GM18861 (cell line): ENCODE measurements around the gene MX2.

ENCODE experiments used
- ATAC-seq: cut with Tn5 transposase; IDR thresholded peaks from one replicate; pipeline ENCODE4 v1.9.1; 2021; ENCODE audit not compliant: unreplicated experiment

Gene MX2

GRCh38 chr21:41364308-41364707 is 2.5 kb downstream of the MX2 start:
- no peak for ATAC-seq

GRCh38 chr21:41365377-41366107 is 3.7 kb downstream of the MX2 start:
- no peak for ATAC-seq

- no peak for ATAC-seq
Observed at GRCh38 chr21:41366522-41367151, 4.8 kb downstream of the MX2 start.

GRCh38 chr21:41367301-41367944 is 5.6 kb downstream of the MX2 start:
- no peak for ATAC-seq

GRCh38 chr21:41367945-41368734 is 6.3 kb downstream of the MX2 start:
- ATAC-seq = peak; percentile 55

- ATAC-seq = no peak
Observed at GRCh38 chr21:41368735-41369104, 6.9 kb downstream of the MX2 start.

GRCh38 chr21:41369105-41369919 is 7.5 kb downstream of the MX2 start:
- ATAC-seq = peak; percentile 44

GRCh38 chr21:41369920-41370839 is 8.4 kb downstream of the MX2 start:
- no peak for ATAC-seq

GRCh38 chr21:41370840-41371684 is 9.2 kb downstream of the MX2 start:
- no peak for ATAC-seq

- no peak for ATAC-seq
Observed at GRCh38 chr21:41371685-41372030, 9.8 kb downstream of the MX2 start.

GRCh38 chr21:41373253-41373652 is 11.4 kb downstream of the MX2 start:
- no peak for ATAC-seq

- ATAC-seq = no peak
Observed at GRCh38 chr21:41373763-41374162, 11.9 kb downstream of the MX2 start.

GRCh38 chr21:41374177-41374712 is 12.4 kb downstream of the MX2 start:
- no peak for ATAC-seq

GRCh38 chr21:41374867-41375533 is 13.2 kb downstream of the MX2 start:
- no peak for ATAC-seq

GRCh38 chr21:41375875-41376274 is 14.0 kb downstream of the MX2 start:
- ATAC-seq = no peak

- no peak for ATAC-seq
Observed at GRCh38 chr21:41377715-41378114, 15.9 kb downstream of the MX2 start.

- no peak for ATAC-seq
Observed at GRCh38 chr21:41378849-41379248, 17.0 kb downstream of the MX2 start.

- no peak for ATAC-seq
Observed at GRCh38 chr21:41379901-41380300, 18.1 kb downstream of the MX2 start.
